Endothelial cell of umbilical vein (primary cell): Measurements from ENCODE around the gene TMEM252. TPM values are rescaled to one million over a fixed set of nuclear protein-coding genes. Genes with fewer than 3 reads are reported as not detected.

ENCODE experiments used
- BruUV-seq: library from RNA; stranded (reverse); fragments of 400-500 nt; replicated peaks from 2 replicates; lab custom pipeline; 2021; lab: Mats Ljungman, UMichigan
- CTCF ChIA-PET: fragments of 300-600, 350-600 bp; sonication (Branson Sonifier 250); formaldehyde crosslinking; loops from one replicate; lab custom pipeline; 2021; ENCODE audit warnings: antibody characterized with exemption, inconsistent platforms; lab: Charles Lee
- POLR2A ChIA-PET: fragments of 300-600, 350-600 bp; sonication (Branson Sonifier 250); formaldehyde crosslinking; loops from one replicate; lab custom pipeline; 2021; ENCODE audit warnings: antibody characterized with exemption, inconsistent platforms; lab: Charles Lee
- DNase-seq: peaks from one replicate; pipeline ENCODE4 v3.0.0-alpha.2; 2011; ENCODE audit warnings: low read depth, low spot score
- FAIRE-seq: peaks from 2 replicates; lab custom pipeline; 2011; peaks lifted over from hg19 to GRCh38; lab: Jason Lieb, UNC
- H2AFZ ChIP-seq: 2 replicates; pipeline ENCODE4 v1.6.0; 2012; ENCODE audit warnings: low read depth, low read length, control low read depth, inconsistent platforms
- H3K27ac ChIP-seq: 2 replicates; pipeline ENCODE4 v1.5.1; 2011; ENCODE audit warnings: low read depth, mild to moderate bottlenecking, control low read depth, low read length, moderate library complexity; ENCODE audit not compliant: insufficient read depth
- H3K27me3 ChIP-seq, 2 experiments: 2 replicates each; pipeline versions ENCODE4 v1.6.0 to v1.6.1; 2011; ENCODE audit warnings: low read length in 2 of 2, mixed read lengths in 1 of 2; ENCODE audit not compliant: control insufficient read depth in 2 of 2, insufficient read depth in 2 of 2
- H3K36me3 ChIP-seq, 2 experiments: 2 replicates in 1 of 2; 3 replicates in 1 of 2; pipeline ENCODE4 v1.5.1; 2011; ENCODE audit warnings: low read length in 2 of 2, mild to moderate bottlenecking in 1 of 2, moderate library complexity in 1 of 2; ENCODE audit not compliant: control insufficient read depth in 2 of 2, insufficient read depth in 2 of 2; ENCODE audit errors: extremely low read depth in 1 of 2
- H3K4me1 ChIP-seq: 3 replicates; pipeline ENCODE4 v1.5.1; 2011; ENCODE audit warnings: mild to moderate bottlenecking, low read length; ENCODE audit not compliant: control insufficient read depth, insufficient read depth; ENCODE audit errors: extremely low read depth
- H3K4me2 ChIP-seq: 2 replicates; pipeline ENCODE4 v1.6.1; 2011; ENCODE audit warnings: low read length, control low read depth, mixed read lengths; ENCODE audit not compliant: insufficient read depth
- H3K4me3 ChIP-seq, 3 experiments: fragments of 200-600 bp in 1 of 3; sonication (generic), shearing (Covaris generic) in 1 of 3; replicated peaks in 1 of 3; 2 replicates each; pipeline ENCODE4 v1.5.1; 2011 to 2016; ENCODE audit warnings: control low read depth in 3 of 3, low read length in 3 of 3, mild to moderate bottlenecking in 2 of 3, inconsistent platforms in 1 of 3, low read depth in 1 of 3, moderate library complexity in 1 of 3; ENCODE audit not compliant: insufficient read depth in 1 of 3
- H3K79me2 ChIP-seq: 2 replicates; pipeline ENCODE4 v1.6.0; 2012; ENCODE audit warnings: low read length, inconsistent platforms; ENCODE audit not compliant: control insufficient read depth, insufficient read depth
- H3K9ac ChIP-seq: replicated peaks from 2 replicates; pipeline ENCODE3; 2011; ENCODE audit warnings: low read length, control low read depth; ENCODE audit not compliant: insufficient read depth; ENCODE audit errors: extremely low read depth
- H3K9me1 ChIP-seq: replicated peaks from 3 replicates; pipeline ENCODE4 v1.6.0; 2011; ENCODE audit warnings: mild to moderate bottlenecking, low read length; ENCODE audit not compliant: control insufficient read depth, insufficient read depth; ENCODE audit errors: extremely low read depth
- H3K9me3 ChIP-seq: replicated peaks from 2 replicates; pipeline ENCODE4 v1.5.1; 2012; ENCODE audit warnings: low read length, inconsistent platforms; ENCODE audit not compliant: control insufficient read depth, insufficient read depth
- H4K20me1 ChIP-seq: replicated peaks from 2 replicates; pipeline ENCODE3; 2011; ENCODE audit warnings: mild to moderate bottlenecking, low read length; ENCODE audit not compliant: control insufficient read depth, insufficient read depth; ENCODE audit errors: extremely low read depth
- JUN ChIP-seq: IDR thresholded peaks from 2 replicates; pipeline ENCODE4 v1.6.1; 2011; ENCODE audit warnings: borderline replicate concordance, low read depth; ENCODE audit not compliant: insufficient read length, insufficient read depth
- MYC ChIP-seq: IDR thresholded peaks from one replicate; pipeline ENCODE4 v1.6.1; 2011; ENCODE audit warnings: mild to moderate bottlenecking, low read depth, low read length
- dilution Hi-C: fragments of 300-500 bp; cut with MboI; formaldehyde crosslinking; loops from one replicate; pipeline ENCODE4 v1.15.0; 2019; ENCODE audit warnings: low sequenced_read_pairs; ENCODE audit not compliant: extremely low pct_ligation_motif_present
- intact Hi-C: fragments of 100-400 bp; cut with micrococcal nuclease; formaldehyde crosslinking; loops from one replicate; pipeline ENCODE4 v1.10.0; 2022
- polyA plus RNA-seq, 4 experiments: library from polyadenylated mRNA; depleted of rRNA in 3 of 4; stranded (reverse) in 3 of 4; unstranded in 1 of 4; fragments of >200 nt; gene quantifications; 2 replicates each; pipeline versions ENCODE4 v1.2.1 to v1.2.3, GENCODE V29; 2011 to 2012; ENCODE audit warnings: missing spikeins in 1 of 4
- total RNA-seq: library from RNA; stranded (reverse); gene quantifications from 2 replicates; pipeline ENCODE4 v1.2.3, GENCODE V29; 2021

The TMEM252 gene
- total and polyA plus RNA-seq, 2 donors (not counting 3 experiments of a cell fraction or from before 2014, with no cell fraction given) = not detected

DNA sequence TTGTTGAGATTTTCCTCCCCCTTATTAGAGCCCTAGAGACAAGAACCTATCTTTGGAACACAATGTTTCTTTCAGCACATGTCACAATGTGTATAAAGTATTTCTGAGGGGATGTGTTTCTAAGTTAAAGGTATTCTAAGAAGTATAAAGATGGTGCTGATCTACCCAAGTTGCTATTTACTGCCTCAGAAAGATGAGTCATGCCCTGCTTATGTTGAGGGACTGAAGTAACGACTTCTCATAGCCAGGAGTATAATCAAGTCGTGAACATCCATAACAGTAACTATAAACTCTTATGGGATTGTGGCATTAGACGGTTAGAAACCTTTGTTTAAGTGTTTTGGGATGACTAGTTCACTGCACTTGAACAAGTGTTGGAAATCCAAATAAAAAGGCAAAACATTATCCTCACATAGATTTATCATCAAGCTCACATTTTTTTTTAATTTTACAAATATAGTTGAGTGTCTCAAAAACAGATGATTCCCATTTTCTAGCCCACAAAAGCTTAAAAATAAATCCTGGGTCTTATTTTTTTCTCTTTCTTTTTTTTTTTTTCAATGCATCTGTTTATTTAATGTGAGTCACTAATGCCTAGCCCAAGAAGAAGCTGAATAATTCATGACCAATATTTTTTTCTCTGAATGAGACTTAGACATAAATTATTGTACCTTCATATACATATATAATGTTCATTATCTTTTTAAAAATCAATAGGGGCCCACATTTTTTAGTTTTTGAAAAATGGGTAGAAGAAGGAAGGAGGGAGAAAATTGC lies 12.2 kb upstream of the TMEM252 start:
- BruUV-seq = no TSS peak
- H3K4me3 ChIP-seq = no peak overlapping the region
- FAIRE-seq = no peak
- H3K4me1 ChIP-seq = no peaks in the 10 kb centered on the region
- TF ChIP-seq JUN = no peak
- no peaks in the 10 kb centered on the region for H3K9me1 ChIP-seq
- POLR2A ChIA-PET = no interaction called here
- no peaks in the 10 kb centered on the region for H3K9me3 ChIP-seq
- no peaks in the 10 kb centered on the region for H3K79me2 ChIP-seq
- H3K36me3 ChIP-seq = no peaks in the 10 kb centered on the region
- H3K9ac ChIP-seq = no peak overlapping the region
- CTCF ChIA-PET = no interaction called here
- no peaks in the 10 kb centered on the region for H3K27me3 ChIP-seq
- no peak for DNase-seq
- intact Hi-C loops = no loop called here
- no peak overlapping the region for H3K27ac ChIP-seq
- dilution Hi-C loops = no loop called here
- no peaks in the 10 kb centered on the region for H4K20me1 ChIP-seq
- no peak overlapping the region for H3K4me2 ChIP-seq
- H2AFZ ChIP-seq = no peak overlapping the region

DNA sequence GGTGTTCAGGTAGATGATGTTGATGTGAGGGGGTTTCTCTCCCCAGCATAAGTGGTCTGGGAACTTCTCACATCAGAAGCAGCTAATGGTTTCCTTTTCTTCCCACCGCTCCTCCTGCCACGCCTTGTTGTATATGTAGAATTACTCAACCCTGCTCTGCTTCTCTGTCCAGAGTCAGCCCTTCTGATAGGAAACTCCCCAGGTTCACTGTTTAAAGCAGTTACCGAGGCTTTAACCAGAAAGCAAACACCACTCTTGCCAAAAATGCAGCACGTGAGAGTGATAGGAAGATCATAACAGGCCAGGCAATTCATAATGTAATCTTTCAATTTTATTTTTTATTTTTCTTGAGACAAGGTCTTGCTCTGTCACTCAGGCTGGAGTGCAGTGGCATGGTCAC lies 10.5 kb upstream of the TMEM252 start:
- Histone ChIP-seq H4K20me1 (no peaks in the 10 kb centered on the region), H3K4me2 (no peak overlapping the region), H3K27me3 (no peaks in the 10 kb centered on the region), H3K36me3 (no peaks in the 10 kb centered on the region), H2AFZ (no peak overlapping the region), H3K27ac (no peak overlapping the region), H3K9ac (no peak overlapping the region), H3K9me3 (no peaks in the 10 kb centered on the region), H3K9me1 (no peaks in the 10 kb centered on the region), H3K79me2 (no peaks in the 10 kb centered on the region), H3K4me1 (no peaks in the 10 kb centered on the region), H3K4me3 (no peak overlapping the region)
- no peak for TF ChIP-seq MYC
- no TSS peak for BruUV-seq
- DNase-seq = no peak
- POLR2A ChIA-PET = no interaction called here
- intact Hi-C loops = no loop called here
- FAIRE-seq = no peak
- dilution Hi-C loops = no loop called here
- CTCF ChIA-PET = interaction anchor here (1.4 kb wide), 1 partner anchor 45 kb away, joined by 3 read pairs; no protein-coding TSS in a partner anchor
